Measurements from ENCODE around the gene CXCR5. TPM values are rescaled to one million over a fixed set of nuclear protein-coding genes. Genes with fewer than 3 reads are reported as not detected.

Gene CXCR5
- total and polyA plus RNA-seq, 2 of the 4 experiments (the other 2 are of a cell fraction): not detected

- no peak overlapping the region for H2BK120ac ChIP-seq (ENCODE audit: low read depth, low read length)
- DNase-seq (peak; percentile 23), ATAC-seq (ENCODE audit: low read depth) (peak; percentile 44)
- dilution Hi-C loops (cut with HindIII; ENCODE audit: low sequenced_read_pairs, unreplicated experiment) (no loop called here), intact Hi-C loops (cut with micrococcal nuclease) (no loop called here), in situ Hi-C loops (cut with MboI; ENCODE audit: low sequenced_read_pairs) (no loop called here)
- H3K14ac ChIP-seq (replicated peaks; ENCODE audit: low read depth, low read length): no peak overlapping the region
- H3K56ac ChIP-seq (ENCODE audit: extremely low read depth, insufficient read depth, low read length): no peak overlapping the region
- BruUV-seq (replicated peaks): no TSS peak
- H3K23ac ChIP-seq (ENCODE audit: low read depth, low read length): no peak overlapping the region
- no peak overlapping the region for H4K8ac ChIP-seq (ENCODE audit: low read depth in 2 of 2, low read length in 2 of 2)
- no peak overlapping the region for H2AK9ac ChIP-seq (replicated peaks; ENCODE audit: low read depth, low read length, poor library complexity)
- H3K27ac ChIP-seq (ENCODE audit: insufficient read depth, low read length): no peak overlapping the region
- no peak overlapping the region for H2BK5ac ChIP-seq (ENCODE audit: low read depth, low read length, poor library complexity, severe bottlenecking)
- no peaks in the 10 kb centered on the region; the same call in 1 of the 2 replicates for H4K20me1 ChIP-seq (ENCODE audit: insufficient read depth, low read length)
- no peak for TF ChIP-seq MAZ (IDR thresholded peaks at IDR 0.05; ENCODE audit: borderline replicate concordance, low read depth, low read length)
- peak; percentile 34; the same call in 1 of the 2 replicates for TF ChIP-seq CEBPB (IDR thresholded peaks at IDR 0.05; ENCODE audit: low read depth, low read length)
- no peak overlapping the region for H3K18ac ChIP-seq (ENCODE audit: low read depth, low read length)
- no peaks in the 10 kb centered on the region; the same call in 1 of the 2 replicates for H3K27me3 ChIP-seq (ENCODE audit: control insufficient read depth, insufficient read depth, low read length)
- no peak overlapping the region for H2AFZ ChIP-seq (replicated peaks; ENCODE audit: low read length, poor library complexity)
- H3K4me3 ChIP-seq (ENCODE audit: insufficient read depth, low read depth, low read length): no peak overlapping the region
- no peaks in the 10 kb centered on the region for H3K9me3 ChIP-seq (ENCODE audit: control insufficient read depth, insufficient read depth, low read length)
- no peak overlapping the region for H2BK20ac ChIP-seq (ENCODE audit: low read depth, low read length)
- H3K36me3 ChIP-seq (ENCODE audit: control insufficient read depth, insufficient read depth, low read length): no peaks in the 10 kb centered on the region
- no peak overlapping the region for H4K91ac ChIP-seq (ENCODE audit: insufficient read depth, low read depth, low read length)
- no peak overlapping the region for H4K5ac ChIP-seq (ENCODE audit: low read depth, low read length)
- H3K9me1 ChIP-seq (ENCODE audit: insufficient read depth, low read length): 0 out of 2 replicates have a peak, but pooled peaks cover 2% of the 10 kb centered on the region
- H3K4me1 ChIP-seq (ENCODE audit: control insufficient read depth, insufficient read depth, low read length): peaks cover 4% of the 10 kb centered on the region; the same call in 1 of the 2 replicates
- H2BK15ac ChIP-seq (ENCODE audit: low read depth, low read length): no peak overlapping the region
- H3K9ac ChIP-seq (ENCODE audit: low read depth, low read length): no peak overlapping the region
- WGBS, 2 experiments (ENCODE audit: extremely low coverage in 2 of 2, insufficient read length in 1 of 2): 63% methylated on average over 2 of the region's 6 CpGs; no CpG with 5 or more reads in 1 of the 2 experiments
- ChIA-PET POLR2A (ENCODE audit: unreplicated experiment) (no interaction called here), CTCF (no interaction called here)
- no peaks in the 10 kb centered on the region for H3K79me1 ChIP-seq (ENCODE audit: low read depth in 1 of 2, low read length in 2 of 2)
- 0 out of 2 replicates have a peak overlapping the region, but pooled peaks have one; percentile 64 for H3K4me2 ChIP-seq (ENCODE audit: low read depth, low read length)
- no peak overlapping the region for H2AK5ac ChIP-seq (ENCODE audit: low read depth, low read length)
- no peak overlapping the region for H3K4ac ChIP-seq (ENCODE audit: low read depth, low read length)
Measured at GRCh38 chr11:118834427-118835028, 49.2 kb upstream of the CXCR5 start.
